Measurements from ENCODE around the gene IRF5.
A peak's percentile ranks its signal among the peaks of the same experiment; 100 is the strongest.
"Not testable (repeated sequence)": the region's sequence is repeated elsewhere in the genome, so short reads cannot be mapped to it uniquely, and the experiment has no call there.

The IRF5 gene

DNA sequence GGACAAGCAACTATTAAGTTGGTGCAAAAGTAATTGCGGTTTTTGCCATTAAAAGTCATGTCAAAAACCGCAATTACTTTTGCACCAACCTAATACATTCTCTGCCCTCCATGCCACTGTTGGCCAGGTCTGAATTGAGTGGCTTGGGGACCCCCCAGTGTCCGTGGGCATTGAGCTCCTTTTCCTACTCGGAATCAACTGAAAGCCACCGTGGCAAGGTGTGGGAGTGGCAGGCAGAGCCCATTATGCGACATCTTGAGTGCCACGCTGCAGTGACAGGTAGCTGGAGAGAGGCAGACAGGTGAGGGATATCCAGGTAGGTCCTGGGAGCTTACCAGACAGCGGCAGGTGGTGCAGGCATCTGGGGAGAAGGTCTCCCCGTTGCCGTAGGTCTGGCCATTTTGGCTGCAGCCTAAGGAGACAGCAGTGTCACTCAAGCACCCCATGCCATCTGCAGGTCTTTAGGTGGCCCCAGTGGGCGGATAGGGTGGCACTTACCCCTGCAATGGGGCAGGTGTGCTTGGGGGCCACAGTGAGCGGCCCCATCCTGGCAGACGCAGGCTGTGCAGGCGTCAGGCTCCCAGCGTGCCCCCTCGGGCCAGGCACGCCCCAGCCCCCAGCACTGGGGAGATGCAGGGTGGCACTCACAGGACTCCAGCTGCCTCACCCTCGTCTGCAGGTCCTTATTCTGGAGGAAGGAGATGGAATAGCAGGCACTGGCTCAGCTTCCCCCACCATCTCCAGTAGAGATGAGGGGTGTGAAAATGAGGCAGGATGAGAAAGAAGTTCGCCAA, 30.8 kb upstream of the IRF5 start:
- no peak for TF ChIP-seq CTCF (IDR thresholded peaks at IDR 0.05; ENCODE audit: low read length, missing control alignments)
- DNase-seq (ENCODE audit: low read depth), result no peak
- H3K4me3 ChIP-seq (replicated peaks; ENCODE audit: low read depth, low read length), result no peak overlapping the region

- DNase-seq (ENCODE audit: low read depth), result no peak
- H3K4me3 ChIP-seq (replicated peaks; ENCODE audit: low read depth, low read length), result no peak overlapping the region
- TF ChIP-seq CTCF (IDR thresholded peaks at IDR 0.05; ENCODE audit: low read length, missing control alignments), result no peak
Measured at GRCh38 chr7:128908750-128909624, 28.7 kb upstream of the IRF5 start.

- no peak for TF ChIP-seq CTCF (IDR thresholded peaks at IDR 0.05; ENCODE audit: low read length, missing control alignments)
Measured at GRCh38 chr7:128909625-128910568, 27.8 kb upstream of the IRF5 start.

GRCh38 chr7:128910569-128910945, 27.2 kb upstream of the IRF5 start, which contains the start of gene KCP:
Gene KCP (minus strand): TSS chr7:128910709. CDS start chr7:128910676, 33 bp downstream.
- no peak for DNase-seq (ENCODE audit: low read depth)
- TF ChIP-seq CTCF (IDR thresholded peaks at IDR 0.05; ENCODE audit: low read length, missing control alignments), result no peak
- peak within 1 kb of the TSS; percentile 32 for H3K4me3 ChIP-seq (replicated peaks; ENCODE audit: low read depth, low read length)

More at GRCh38 chr7:128909625-128910568, 27.8 kb upstream of the IRF5 start:
- H3K4me3 ChIP-seq (replicated peaks; ENCODE audit: low read depth, low read length), result peak overlapping the region; percentile 32
- peak; percentile 44 for DNase-seq (ENCODE audit: low read depth)

- DNase-seq (ENCODE audit: low read depth), result no peak
- no peak for TF ChIP-seq CTCF (IDR thresholded peaks at IDR 0.05; ENCODE audit: low read length, missing control alignments)
- no peak overlapping the region for H3K4me3 ChIP-seq (replicated peaks; ENCODE audit: low read depth, low read length)
Measured at GRCh38 chr7:128911423-128912031, 26.2 kb upstream of the IRF5 start.

DNA sequence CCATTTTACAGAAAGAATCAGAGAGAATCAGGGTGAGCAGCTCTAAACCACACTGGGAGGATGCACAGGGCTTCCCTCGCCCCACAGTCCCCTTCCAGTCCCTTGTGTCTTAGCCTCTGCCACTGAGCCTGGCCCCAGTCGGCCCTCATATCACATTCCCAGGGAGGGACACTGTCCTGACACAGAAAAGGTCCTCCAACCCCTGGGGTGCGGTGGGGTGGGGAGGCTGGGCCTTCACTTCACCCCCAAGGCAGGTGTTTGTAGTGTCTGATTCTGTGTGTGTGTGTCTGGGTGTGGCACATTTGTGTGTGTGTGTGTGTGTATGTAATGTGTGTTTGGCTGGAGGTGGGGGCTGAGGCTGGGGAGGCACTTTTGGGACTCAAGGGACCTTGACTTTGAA, 25.4 kb upstream of the IRF5 start:
- H3K4me3 ChIP-seq (replicated peaks; ENCODE audit: low read depth, low read length), result no peak overlapping the region
- no peak for TF ChIP-seq CTCF (IDR thresholded peaks at IDR 0.05; ENCODE audit: low read length, missing control alignments)
- DNase-seq (ENCODE audit: low read depth), result no peak

DNA sequence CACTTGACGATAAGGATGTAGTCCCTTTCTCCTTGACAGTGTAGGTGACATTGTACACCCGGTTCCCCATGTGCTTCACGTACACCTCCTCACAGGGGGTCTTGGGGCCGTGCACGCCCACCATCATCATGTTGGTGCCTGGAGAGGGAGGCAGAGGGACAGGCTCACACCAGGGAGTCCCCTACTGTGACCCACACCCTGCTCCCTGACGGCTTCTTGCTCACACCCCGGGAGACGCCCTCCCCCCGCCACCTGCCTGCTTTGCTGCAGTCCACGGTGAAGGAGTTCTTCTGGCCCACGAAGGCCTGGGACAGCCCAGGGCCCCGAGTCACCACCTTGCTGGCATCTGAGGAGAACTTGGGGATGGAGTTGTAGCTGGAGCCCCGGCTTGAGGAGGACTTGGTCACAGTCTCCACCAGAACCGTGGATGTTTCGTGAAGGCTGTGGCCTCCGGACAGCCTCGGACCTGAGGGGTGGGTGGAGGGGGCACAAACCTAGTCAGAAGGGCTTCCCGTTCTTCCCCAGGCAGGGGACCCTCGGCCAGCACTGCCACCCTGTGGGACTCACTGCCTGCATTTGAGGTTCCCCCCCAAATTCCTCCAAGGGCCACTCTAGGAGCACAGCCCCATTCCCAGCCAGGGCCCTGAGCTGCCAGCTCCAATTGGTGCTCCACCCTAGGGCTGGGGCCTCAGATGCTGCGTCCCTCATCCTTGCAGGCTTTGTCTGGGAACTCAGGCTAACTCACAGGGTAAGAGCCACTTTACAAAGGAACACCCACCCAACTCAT, 24.8 kb upstream of the IRF5 start:
- not testable (repeated sequence) for DNase-seq (ENCODE audit: low read depth); H3K4me3 ChIP-seq (replicated peaks; ENCODE audit: low read depth, low read length)

Measured in fibroblast of pulmonary artery (primary cell).